KOPT-K1 (cell line): Measurements from ENCODE around the gene ESPN.
"Not testable (repeated sequence)": the region's sequence is repeated elsewhere in the genome, so short reads cannot be mapped to it uniquely, and the experiment has no call there.

Experiments used
- H3K27ac ChIP-seq: fragments of 200-600 bp; sonication (generic); 2 replicates; pipeline ENCODE4 v1.5.1; 2016; ENCODE audit warnings: antibody characterized with exemption, mild to moderate bottlenecking, low read depth, low read length; ENCODE audit not compliant: poor library complexity, severe bottlenecking
- H3K36me3 ChIP-seq: fragments of 200-600 bp; sonication (generic); 2 replicates; pipeline ENCODE4 v1.5.1; 2017; ENCODE audit warnings: antibody characterized with exemption, mild to moderate bottlenecking, low read length, moderate library complexity; ENCODE audit not compliant: insufficient read depth
- H3K9me3 ChIP-seq: fragments of 200-600 bp; sonication (generic); 2 replicates; pipeline ENCODE4 v1.5.1; 2017; ENCODE audit warnings: antibody characterized with exemption, low read length, mild to moderate bottlenecking; ENCODE audit not compliant: insufficient read depth, poor library complexity, severe bottlenecking

The ESPN gene

GRCh38 chr1:6429660-6430411 lies 5.3 kb downstream of the ESPN start:
- not testable (repeated sequence) for H3K27ac ChIP-seq, H3K9me3 ChIP-seq, H3K36me3 ChIP-seq

- not testable (repeated sequence) for H3K9me3 ChIP-seq, H3K36me3 ChIP-seq, H3K27ac ChIP-seq
Measured at GRCh38 chr1:6431645-6432579, 7.3 kb downstream of the ESPN start.

- Histone ChIP-seq H3K9me3 (no peaks in the 10 kb centered on the region), H3K27ac (no peak overlapping the region), H3K36me3 (no peaks in the 10 kb centered on the region)
Measured at GRCh38 chr1:6434186-6434585, 9.6 kb downstream of the ESPN start.

GRCh38 chr1:6435129-6435528 lies 10.6 kb downstream of the ESPN start:
- Histone ChIP-seq H3K27ac (no peak overlapping the region), H3K9me3 (no peaks in the 10 kb centered on the region), H3K36me3 (no peaks in the 10 kb centered on the region)

- Histone ChIP-seq H3K36me3 (no peaks in the 10 kb centered on the region), H3K9me3 (no peaks in the 10 kb centered on the region)
Measured at GRCh38 chr1:6435547-6435946, 11.0 kb downstream of the ESPN start.

GRCh38 chr1:6436277-6436676 lies 11.7 kb downstream of the ESPN start:
- not testable (repeated sequence) for H3K27ac ChIP-seq, H3K36me3 ChIP-seq, H3K9me3 ChIP-seq

More at GRCh38 chr1:6435547-6435946, 11.0 kb downstream of the ESPN start:
- no peak overlapping the region for H3K27ac ChIP-seq

- H3K9me3 ChIP-seq, H3K27ac ChIP-seq, H3K36me3 ChIP-seq: not testable (repeated sequence)
Measured at GRCh38 chr1:6437012-6437700, 12.6 kb downstream of the ESPN start.

- no peaks in the 10 kb centered on the region for H3K36me3 ChIP-seq
- no peak overlapping the region for H3K27ac ChIP-seq
- H3K9me3 ChIP-seq = no peaks in the 10 kb centered on the region
Measured at GRCh38 chr1:6438047-6438525, 13.5 kb downstream of the ESPN start.

- Histone ChIP-seq H3K27ac (no peak overlapping the region), H3K36me3 (no peaks in the 10 kb centered on the region), H3K9me3 (no peaks in the 10 kb centered on the region)
Measured at GRCh38 chr1:6440198-6441126, 15.9 kb downstream of the ESPN start.

GRCh38 chr1:6441586-6441985 lies 17.0 kb downstream of the ESPN start:
- no peak overlapping the region for H3K27ac ChIP-seq
- no peaks in the 10 kb centered on the region for H3K36me3 ChIP-seq
- no peaks in the 10 kb centered on the region for H3K9me3 ChIP-seq

GRCh38 chr1:6443339-6444115 lies 19.0 kb downstream of the ESPN start:
- no peaks in the 10 kb centered on the region for H3K36me3 ChIP-seq
- no peak overlapping the region for H3K27ac ChIP-seq
- no peaks in the 10 kb centered on the region for H3K9me3 ChIP-seq

GRCh38 chr1:6444377-6444776 lies 19.8 kb downstream of the ESPN start:
- H3K9me3 ChIP-seq = no peaks in the 10 kb centered on the region
- no peaks in the 10 kb centered on the region for H3K36me3 ChIP-seq
- no peak overlapping the region for H3K27ac ChIP-seq

- H3K27ac ChIP-seq = no peak overlapping the region
- no peaks in the 10 kb centered on the region for H3K9me3 ChIP-seq
- no peaks in the 10 kb centered on the region for H3K36me3 ChIP-seq
Measured at GRCh38 chr1:6445062-6445763, 20.6 kb downstream of the ESPN start.
